Nephron progenitor cell (in vitro differentiated cells): ENCODE measurements around the gene MCTP1.
"Not testable (repeated sequence)": the region's sequence is repeated elsewhere in the genome, so short reads cannot be mapped to it uniquely, and the experiment has no call there.

Experiments
- DNase-seq: peaks from one replicate; pipeline ENCODE4 v3.0.0; 2021
- H3K27ac Mint-ChIP-seq: 2 replicates; pipeline ENCODE4 v1.8.0; 2021; ENCODE audit warnings: mild to moderate bottlenecking, moderate library complexity, mixed read lengths
- H3K27me3 Mint-ChIP-seq: 2 replicates; pipeline ENCODE4 v1.8.0; 2021; ENCODE audit warnings: mild to moderate bottlenecking, low read depth, mixed read lengths; ENCODE audit not compliant: poor library complexity
- H3K36me3 Mint-ChIP-seq: 2 replicates; pipeline ENCODE4 v1.8.0; 2021; ENCODE audit warnings: low read depth, mixed read lengths
- H3K4me1 Mint-ChIP-seq: 2 replicates; pipeline ENCODE4 v1.8.0; 2021; ENCODE audit warnings: mixed read lengths
- H3K4me3 Mint-ChIP-seq: 2 replicates; pipeline ENCODE4 v1.8.0; 2021; ENCODE audit warnings: mild to moderate bottlenecking, moderate library complexity, mixed read lengths
- H3K9me3 Mint-ChIP-seq: 2 replicates; pipeline ENCODE4 v1.8.0; 2021; ENCODE audit warnings: mild to moderate bottlenecking, moderate library complexity, mixed read lengths
- TF ChIP-seq, protein P1 (sequence below): fragments of 200-600 bp; sonication (generic); IDR thresholded peaks from 2 replicates; pipeline ENCODE4 v1.5.0; 2021; ENCODE audit warnings: antibody characterized with exemption

The MCTP1 gene

DNA sequence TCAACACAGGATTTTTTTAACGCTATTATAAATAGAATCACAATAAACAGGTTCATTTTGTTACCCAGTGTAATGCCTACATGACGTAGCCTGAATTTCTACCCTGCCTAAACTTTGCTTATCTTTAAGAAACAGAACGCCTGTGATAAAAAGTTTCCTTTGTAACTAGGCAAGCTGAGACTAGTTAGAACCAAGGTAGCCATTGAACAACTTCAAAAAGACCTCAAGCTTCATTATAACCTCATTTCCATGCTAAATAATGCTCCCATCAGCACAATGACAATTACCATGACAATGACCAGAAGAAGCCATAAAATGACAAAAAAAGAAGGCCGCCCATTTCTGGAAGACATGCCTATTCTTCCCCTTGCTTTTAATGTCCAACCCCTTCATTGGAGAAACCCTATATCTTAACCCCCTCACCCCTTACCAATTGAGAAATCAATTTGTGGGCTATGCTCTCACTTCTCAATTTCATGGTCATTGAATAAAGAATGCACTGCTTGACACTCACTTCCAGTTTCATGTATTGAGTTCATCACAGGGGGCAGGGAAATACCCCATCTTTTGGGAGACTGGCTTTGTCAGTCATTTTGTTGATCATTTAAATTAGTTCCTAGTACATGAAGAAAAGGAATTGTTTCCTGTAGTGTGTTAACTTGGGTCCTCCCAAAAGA is 276.8 kb downstream of the MCTP1 start:
- DNase-seq = no peak

DNA sequence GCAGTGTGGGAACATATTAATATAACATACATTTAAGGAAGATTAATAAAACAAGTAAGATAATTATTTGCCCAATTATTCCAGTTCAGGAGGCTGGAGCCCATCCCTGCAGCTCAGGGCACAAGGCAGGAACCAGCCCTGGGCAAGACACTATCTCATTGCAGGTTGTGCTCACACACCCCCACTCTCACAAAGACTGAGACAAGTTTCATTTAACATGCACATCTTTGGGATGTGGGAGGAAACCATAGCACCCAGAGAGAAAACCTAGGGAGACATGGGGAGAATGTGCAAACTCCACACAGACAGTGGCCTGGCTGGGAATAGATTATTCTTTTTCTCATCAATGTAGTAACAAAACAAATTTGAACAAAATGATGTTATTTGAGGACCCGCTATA is 279.1 kb downstream of the MCTP1 start:
- no peak for DNase-seq
- TF ChIP-seq, protein P1, sequence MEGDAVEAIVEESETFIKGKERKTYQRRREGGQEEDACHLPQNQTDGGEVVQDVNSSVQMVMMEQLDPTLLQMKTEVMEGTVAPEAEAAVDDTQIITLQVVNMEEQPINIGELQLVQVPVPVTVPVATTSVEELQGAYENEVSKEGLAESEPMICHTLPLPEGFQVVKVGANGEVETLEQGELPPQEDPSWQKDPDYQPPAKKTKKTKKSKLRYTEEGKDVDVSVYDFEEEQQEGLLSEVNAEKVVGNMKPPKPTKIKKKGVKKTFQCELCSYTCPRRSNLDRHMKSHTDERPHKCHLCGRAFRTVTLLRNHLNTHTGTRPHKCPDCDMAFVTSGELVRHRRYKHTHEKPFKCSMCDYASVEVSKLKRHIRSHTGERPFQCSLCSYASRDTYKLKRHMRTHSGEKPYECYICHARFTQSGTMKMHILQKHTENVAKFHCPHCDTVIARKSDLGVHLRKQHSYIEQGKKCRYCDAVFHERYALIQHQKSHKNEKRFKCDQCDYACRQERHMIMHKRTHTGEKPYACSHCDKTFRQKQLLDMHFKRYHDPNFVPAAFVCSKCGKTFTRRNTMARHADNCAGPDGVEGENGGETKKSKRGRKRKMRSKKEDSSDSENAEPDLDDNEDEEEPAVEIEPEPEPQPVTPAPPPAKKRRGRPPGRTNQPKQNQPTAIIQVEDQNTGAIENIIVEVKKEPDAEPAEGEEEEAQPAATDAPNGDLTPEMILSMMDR = no peak
- Mint-ChIP-seq H3K36me3 (peaks cover 6% of the 10 kb centered on the region), H3K4me1 (no peaks in the 10 kb centered on the region), H3K27ac (no peak overlapping the region), H3K4me3 (no peak overlapping the region), H3K27me3 (peaks cover 4% of the 10 kb centered on the region), H3K9me3 (peaks cover 20% of the 10 kb centered on the region)

More for the DNA sequence above, 276.8 kb downstream of the MCTP1 start:
- H3K27ac Mint-ChIP-seq = no peak overlapping the region
- no peaks in the 10 kb centered on the region for H3K4me1 Mint-ChIP-seq
- peaks cover 12% of the 10 kb centered on the region for H3K9me3 Mint-ChIP-seq
- peaks cover 6% of the 10 kb centered on the region for H3K36me3 Mint-ChIP-seq
- no peak overlapping the region for H3K4me3 Mint-ChIP-seq
- TF ChIP-seq, protein P1 = no peak
- peaks cover 4% of the 10 kb centered on the region for H3K27me3 Mint-ChIP-seq

DNA sequence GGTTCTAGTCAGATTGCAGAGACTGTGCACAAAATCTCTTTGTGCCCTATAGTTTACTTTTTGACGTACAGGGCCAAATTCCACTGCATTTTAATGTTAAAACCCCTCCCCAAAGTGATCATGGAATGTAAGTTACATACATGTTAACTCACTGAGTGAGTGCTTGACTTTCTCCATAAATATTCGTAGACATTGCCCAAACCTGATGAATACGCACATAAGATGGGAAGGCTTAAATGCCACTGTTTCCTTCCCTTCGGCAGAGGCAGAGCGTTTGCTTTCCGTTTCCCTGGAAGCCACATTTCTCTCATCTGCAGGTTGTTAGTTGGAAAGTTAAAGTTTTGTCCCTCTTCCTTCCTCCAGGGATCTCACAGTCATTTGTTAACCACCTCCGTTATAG is 286.2 kb downstream of the MCTP1 start:
- Mint-ChIP-seq H3K36me3 (peaks cover 1% of the 10 kb centered on the region), H3K27me3 (no peaks in the 10 kb centered on the region), H3K4me1 (no peaks in the 10 kb centered on the region), H3K4me3 (no peak overlapping the region), H3K9me3 (peaks cover 10% of the 10 kb centered on the region), H3K27ac (no peak overlapping the region)
- TF ChIP-seq, protein P1 = no peak
- DNase-seq = no peak

DNA sequence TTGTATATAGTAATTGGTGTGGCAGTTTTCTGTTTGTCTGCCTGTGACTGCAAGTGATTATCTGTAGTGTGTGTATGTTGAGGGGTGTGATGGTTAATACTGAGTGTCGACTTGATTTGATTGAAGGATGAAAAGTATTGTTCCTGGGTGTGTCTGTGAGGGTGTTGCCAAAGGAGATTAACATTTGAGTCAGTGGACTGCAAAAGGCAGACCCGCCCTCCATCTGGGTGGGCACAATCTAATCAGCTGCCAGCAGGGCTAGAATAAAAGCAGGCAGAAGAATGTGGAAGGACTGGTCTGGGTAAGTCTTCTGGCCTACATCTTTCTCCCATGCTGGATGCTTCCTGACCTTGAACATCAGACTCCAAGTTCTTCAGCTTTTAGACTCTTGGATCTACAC is 290.4 kb downstream of the MCTP1 start:
- not testable (repeated sequence) for H3K4me3 Mint-ChIP-seq

DNA sequence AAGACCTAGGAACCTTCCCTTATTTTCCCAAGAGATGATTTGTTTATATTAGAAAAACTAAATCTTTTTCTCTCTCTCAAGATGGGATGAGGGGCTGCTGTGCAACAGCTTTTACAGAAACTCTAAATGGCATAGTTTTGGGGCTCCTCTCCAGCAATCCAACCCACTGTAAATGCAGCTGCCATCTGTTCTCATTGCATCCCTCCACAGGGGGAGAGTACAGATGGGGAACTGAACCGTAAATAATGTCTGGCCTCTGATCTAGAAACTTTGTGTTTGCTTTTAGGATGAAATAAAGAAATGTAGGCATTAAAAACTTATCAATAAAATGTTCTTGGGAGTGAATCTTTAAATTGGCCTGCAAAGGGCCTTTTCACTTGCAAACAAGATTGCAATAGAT is 291.4 kb downstream of the MCTP1 start:
- H3K36me3 Mint-ChIP-seq = no peaks in the 10 kb centered on the region
- TF ChIP-seq, protein P1 = no peak
- H3K27me3 Mint-ChIP-seq = no peaks in the 10 kb centered on the region
- no peak for DNase-seq
- H3K27ac Mint-ChIP-seq = no peak overlapping the region
- peaks cover 6% of the 10 kb centered on the region for H3K4me1 Mint-ChIP-seq
- no peaks in the 10 kb centered on the region for H3K9me3 Mint-ChIP-seq
- no peak overlapping the region for H3K4me3 Mint-ChIP-seq

More for the DNA sequence above, 290.4 kb downstream of the MCTP1 start:
- H3K36me3 Mint-ChIP-seq, H3K4me1 Mint-ChIP-seq, H3K27ac Mint-ChIP-seq, DNase-seq, H3K27me3 Mint-ChIP-seq, H3K9me3 Mint-ChIP-seq: not testable (repeated sequence)

DNA sequence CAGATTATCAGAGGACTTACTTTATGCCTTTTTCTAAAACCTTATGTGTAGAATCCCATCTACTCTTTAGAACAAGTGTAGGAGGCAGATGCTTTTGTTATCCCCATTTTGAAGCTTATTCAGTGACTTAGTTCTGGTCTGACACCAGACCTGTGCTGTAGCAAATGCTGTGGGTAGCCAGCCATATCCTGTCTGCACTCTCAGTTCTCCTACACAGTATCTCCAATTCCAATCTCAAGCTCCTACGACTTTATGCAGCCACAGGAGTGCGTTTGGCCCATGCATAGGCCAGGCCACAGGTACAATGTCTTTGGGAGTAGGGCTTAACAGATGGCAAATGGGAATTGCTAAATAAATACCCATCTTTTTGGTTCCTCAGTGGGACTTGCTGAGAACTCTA is 292.6 kb downstream of the MCTP1 start:
- DNase-seq = no peak
- no peak overlapping the region for H3K4me3 Mint-ChIP-seq

More for the DNA sequence above, 292.6 kb downstream of the MCTP1 start:
- TF ChIP-seq, protein P1 = no peak
- Mint-ChIP-seq H3K36me3 (no peaks in the 10 kb centered on the region), H3K27ac (no peak overlapping the region), H3K4me1 (peaks cover 6% of the 10 kb centered on the region), H3K9me3 (no peaks in the 10 kb centered on the region), H3K27me3 (no peaks in the 10 kb centered on the region)
